Muscle of back (tissue), 11 donors: ENCODE measurements around the gene TMEM212. TPM values are rescaled to one million over a fixed set of nuclear protein-coding genes. Genes with fewer than 3 reads are reported as not detected.

Experiments used
- DNase-seq, 3 donors: peaks; one replicate each; pipeline versions ENCODE4 v3.0.0 to v3.0.0-alpha.2; 2013
- polyA plus RNA-seq, 10 donors: library from polyadenylated mRNA; unstranded; fragments of 120-200 nt; gene quantifications; one replicate each; pipeline ENCODE4 v1.2.1, GENCODE V29; 2013; ENCODE audit not compliant: insufficient read length in 10 of 10

Gene TMEM212
- polyA plus RNA-seq, 10 donors: 0.09 to 0.35 (median 0.21) TPM; not detected in 5

DNA sequence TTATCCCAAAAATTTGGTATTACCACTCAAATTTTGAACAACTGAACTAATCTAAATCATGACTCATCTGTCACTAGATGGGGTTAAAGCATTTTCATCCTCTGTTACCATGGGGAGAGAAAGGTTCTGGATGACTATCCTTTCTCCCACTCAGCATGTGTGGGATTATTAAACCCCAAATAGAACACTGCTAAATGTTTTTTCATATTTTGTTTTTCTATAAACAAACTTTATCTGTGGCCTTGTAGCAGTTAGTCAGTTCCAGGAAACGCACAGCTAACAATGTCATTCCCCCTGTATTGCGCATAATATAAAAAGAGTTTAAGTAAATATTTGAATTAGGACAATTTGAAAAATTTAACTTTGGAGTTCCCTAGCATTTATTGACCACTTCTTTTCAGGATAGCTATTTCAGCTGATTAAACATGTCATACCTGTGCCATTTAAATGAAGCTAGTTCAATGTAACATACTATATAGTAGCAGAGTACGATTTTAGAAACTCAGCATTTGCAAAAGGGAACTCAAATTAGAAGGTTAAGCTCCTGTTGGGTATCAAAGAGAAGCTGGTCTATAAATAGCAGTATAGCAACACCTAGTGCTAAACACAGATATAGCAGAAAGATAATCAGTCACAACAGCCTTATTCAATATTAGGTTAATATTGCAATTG, 9.2 kb upstream of the TMEM212 start:
- DNase-seq: peak in 1 of 3 donors; percentile 69

DNA sequence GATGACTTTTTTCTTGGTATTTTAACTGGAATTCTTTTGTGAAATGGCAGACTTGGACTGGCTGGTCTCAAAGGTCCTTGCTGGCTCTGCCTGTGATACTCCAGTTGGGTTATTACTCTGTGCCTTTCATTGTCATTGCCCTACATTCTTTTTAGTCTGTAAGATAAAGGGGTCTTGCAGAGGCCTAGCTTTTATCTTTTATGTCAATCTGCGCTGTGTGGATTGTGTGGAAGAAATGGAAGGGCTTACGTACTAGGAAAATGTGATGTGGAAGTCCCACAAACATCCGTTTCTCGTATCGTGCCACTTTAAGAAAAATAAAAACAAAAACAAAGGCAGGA, 8.7 kb upstream of the TMEM212 start:
- no peak for DNase-seq

DNA sequence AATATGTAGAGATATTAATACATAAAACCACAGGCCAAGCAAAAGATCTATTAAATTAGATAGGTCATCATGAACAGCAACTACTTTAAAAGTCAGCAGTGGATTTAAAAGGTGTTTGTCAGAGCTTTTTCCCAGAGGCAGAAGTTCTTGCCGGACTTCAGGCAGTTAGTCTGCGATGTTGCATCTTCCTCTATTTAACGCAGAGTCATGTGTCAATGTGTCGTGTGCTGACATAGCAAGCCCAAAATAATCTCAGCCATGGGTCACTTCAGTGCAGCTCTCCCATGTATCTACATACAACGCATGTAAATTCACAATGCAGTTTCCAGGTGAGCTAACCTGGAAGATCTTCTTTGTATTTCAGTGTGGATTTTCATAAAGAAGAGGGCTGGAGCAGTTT, 8.0 kb upstream of the TMEM212 start:
- peak in 1 of 3 donors; percentile 45 for DNase-seq

DNA sequence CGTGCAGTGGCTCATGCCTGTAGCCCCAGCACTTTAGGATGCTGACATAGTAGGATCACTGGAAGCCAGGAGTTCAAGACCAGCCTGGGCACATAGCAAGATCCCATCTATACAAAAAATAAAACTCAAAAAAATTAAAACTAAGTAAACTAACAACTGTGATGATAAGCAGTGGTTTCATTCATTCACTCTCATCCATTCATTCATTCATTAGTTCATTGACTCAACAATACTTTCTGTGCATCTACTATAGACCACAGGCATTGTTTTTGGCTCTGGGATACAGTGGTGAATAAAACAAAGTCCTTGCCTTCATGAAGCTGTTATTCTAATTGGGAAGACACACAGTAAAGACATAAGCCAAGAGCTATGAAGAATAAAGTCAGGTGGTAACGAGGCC, 7.5 kb upstream of the TMEM212 start:
- DNase-seq: no peak

DNA sequence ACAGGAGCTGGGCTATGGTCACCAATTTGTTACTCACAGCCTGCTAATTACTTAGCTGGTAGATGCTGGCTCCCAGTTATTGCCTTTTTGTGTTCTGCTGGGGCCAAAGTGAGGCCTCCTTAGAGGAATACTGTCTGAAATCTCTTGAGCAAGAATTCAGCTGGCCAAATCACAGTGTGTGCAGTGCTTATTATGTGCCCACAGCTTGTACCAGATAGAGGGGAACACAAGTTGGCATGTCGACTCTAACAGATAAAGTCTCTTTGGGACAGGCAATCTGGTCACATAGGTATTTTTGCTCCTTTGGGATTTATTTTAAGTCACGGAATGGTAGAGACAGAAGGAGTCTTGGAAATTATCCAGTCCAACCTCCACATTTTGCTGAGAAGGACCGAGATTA, 6.3 kb upstream of the TMEM212 start:
- no peak for DNase-seq

DNA sequence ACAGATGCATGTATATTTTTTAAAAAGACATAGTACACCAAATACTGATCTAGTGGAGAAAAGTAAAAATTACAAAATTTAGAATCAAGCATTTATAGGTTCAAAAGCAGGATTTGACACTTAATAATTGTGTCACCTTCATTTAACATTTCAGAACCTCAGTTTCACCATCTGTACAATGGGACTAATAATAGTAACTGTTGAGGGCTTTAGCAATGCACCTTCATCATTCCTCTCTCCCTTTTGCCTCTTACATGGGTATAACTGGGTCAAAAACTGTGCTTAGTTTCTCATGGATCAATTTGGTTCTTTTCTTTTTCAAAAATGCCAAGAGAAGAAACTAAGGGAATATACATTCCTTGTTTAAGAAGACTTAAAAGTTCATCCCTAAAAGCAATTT, 5.5 kb upstream of the TMEM212 start:
- no peak for DNase-seq

DNA sequence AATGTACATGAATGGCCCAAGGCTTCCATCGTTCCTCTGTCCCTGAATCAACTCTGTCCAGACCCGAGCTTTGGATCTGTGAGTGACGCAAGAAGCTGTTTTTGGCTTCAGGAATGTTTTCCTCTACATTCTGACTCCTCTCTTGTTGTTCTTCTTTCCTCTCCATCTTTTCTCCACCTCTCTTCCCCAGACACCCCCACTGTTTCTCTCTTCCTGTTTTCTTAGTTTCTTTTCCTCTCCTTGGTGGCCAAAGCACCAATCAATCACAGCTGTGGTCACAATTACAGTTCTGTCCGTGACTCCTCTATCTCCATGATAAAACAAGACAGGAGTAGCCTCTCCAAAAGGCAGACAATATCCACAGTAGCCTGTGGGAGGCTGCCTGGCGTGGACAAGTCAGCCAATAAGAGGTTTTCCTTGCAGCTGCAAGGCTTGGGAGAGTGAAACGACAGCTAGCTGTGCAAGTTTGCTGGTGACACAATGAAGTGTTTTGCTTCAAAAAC, 4.9 kb upstream of the TMEM212 start:
- peak in 2 of 3 donors; percentile 77 to 93 for DNase-seq

DNA sequence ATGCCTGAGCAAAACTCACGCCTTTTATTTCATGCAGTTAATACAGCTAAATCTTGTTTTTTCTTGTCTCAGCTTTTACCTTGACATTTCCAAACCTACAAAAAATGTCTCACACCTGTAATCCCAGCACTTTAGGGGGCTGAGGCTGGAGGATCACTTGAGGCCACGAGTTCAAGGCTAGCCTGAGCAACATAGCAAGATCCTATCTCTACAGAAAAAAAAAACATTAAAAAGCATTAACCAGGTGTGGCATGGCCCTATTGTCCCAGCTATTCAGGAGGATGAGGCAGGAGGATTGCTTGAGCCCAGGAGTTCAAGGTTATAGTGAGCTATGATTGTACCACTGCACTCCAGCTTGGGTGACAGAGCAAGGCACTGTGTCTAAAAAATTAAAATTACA, 3.9 kb upstream of the TMEM212 start:
- DNase-seq: no peak

DNA sequence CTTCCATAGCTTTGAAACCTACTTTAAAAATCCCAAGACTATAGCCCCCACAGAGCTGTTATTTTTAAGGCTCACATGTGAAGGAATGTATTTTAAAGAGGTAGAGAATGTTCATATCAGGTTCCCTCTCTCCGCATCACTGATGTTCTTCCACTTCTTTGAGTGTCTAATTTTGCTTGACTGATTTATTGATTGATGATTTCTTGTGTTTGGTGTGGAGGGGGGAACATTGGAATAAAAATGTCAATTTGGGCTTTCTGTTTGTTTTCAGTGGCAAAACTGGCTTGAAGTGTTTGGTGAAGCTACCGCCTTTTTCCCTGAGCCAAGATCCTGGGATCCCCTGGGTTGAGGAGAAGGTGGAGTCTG, 2.7 kb upstream of the TMEM212 start:
- no peak for DNase-seq

DNA sequence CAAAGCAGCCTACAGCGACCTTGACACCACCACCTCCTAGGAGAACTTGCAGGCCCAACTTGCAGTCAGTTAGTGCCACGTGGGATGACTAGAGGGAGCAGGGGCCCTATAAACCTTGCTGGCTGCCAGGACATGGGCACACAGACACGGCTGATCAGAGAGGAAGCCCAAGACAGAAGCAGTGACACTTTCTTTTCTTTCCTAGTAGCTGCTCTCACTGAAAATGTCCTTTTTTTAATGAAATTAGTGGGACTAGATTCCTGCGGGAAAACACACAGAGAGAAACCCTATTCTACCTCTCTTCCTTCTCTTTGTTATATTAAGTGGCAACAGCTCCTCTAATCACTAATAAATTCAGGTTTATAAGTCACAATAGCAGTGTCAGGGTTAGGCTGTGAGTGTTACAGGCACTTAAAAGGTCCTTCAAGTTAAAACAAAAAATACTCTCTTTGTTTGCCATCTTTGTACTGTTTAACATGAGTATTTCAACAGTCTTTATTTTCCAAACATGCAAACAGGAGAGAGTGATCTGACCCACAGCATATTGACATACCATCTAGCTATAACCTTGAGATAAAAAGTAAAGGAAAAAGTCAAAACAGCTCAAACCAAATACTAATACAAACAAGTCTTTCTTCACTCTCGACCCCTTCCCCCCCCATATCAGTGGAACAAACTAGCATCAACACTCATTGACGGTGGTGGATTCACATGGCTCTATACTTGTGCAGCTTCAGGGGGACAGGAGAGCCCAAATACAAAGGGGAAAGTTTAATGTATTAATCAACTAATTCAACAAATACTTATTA, 2.1 kb upstream of the TMEM212 start:
- no peak for DNase-seq

DNA sequence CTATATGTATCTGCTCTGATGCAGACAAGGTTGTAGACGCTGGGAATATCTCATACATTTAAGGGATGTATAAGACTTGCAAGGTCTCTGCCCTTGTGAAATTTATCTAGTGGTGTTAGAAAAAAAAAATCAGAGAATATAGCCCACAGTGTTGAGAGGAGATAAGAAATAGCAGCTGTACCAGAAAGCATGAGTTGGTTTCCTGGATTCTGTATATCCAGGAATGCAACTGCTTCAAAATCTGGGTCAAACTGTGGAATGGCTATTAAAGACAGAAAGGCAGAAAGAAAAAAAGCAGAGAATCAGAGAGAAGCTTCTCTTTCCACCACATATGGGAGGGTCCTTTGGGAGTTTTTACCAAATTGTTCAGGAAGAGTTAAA, 1.5 kb upstream of the TMEM212 start:
- no peak for DNase-seq

DNA sequence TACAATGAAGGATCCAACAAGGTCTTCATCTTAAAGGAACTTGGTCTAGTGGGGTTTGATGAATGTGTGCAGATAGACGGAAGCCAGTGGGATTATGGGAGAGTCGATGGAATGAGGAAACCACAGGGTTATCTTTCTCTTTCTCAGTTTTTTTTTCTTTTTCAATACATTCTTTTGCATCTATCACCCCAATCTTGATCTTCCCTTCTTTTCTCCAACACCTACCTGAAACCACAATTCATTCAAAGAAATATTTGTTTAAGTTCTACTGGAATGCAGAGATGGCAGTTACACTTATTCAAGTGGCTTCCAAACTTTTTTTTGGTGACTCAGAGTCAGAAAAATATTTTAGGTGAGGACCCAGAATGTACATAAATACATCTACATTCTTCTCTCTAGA, 1.7 kb downstream of the TMEM212 start:
- DNase-seq: no peak

DNA sequence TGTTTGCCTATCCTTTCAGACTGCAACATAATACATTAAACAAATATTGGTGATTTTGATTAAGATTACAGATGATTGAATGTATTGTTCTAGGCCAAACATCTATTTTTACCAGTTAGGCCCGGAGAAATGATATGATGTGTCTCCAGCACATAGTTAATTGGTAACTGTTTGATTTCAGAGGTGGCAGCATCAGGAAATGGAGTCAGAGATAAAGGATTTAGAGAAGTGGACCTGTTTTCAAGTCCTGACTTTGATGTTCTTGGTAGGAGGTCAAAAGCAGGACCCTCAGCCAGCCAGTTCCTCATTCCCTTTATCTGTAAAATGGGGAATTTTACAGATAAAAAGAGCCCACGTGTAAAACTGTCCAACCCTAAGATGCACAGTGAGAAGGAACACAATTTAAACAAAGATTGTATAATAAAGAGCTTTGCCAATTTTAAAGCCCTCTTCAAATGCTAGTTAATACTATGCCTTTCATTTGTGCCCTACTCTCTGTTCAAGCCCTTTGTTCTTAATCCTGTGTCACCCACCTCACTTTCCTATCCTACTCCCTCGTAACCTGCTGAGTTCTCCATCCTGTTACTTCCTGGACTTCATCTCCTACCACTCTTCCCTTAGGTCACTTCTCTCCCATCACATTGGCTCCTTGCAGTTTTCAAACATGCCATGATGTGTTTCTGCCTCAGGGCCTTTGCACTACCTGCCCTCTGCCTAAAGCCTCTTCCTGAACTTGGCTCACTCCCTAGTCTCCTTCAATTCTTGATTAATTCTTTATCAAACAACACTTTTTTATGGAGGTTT, 2.5 kb downstream of the TMEM212 start:
- DNase-seq: no peak

DNA sequence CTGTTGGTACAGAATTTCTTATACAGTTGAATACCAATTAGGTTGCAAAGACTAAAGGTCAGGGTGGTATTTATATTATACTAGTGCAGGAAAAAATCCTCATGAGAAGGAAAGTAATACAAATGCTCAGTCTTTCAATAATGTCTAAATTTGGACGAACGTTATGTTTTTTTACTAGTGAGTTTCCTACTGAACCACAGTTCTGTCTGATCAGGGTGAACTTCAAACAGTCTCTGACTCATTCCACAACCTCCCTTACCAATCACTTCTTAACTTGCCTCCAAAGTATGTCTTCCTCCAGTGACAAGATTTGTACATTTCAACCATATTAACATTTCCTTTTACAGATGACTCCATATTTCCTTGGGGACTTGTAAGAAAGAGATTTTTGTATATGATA, 3.4 kb downstream of the TMEM212 start:
- no peak for DNase-seq

DNA sequence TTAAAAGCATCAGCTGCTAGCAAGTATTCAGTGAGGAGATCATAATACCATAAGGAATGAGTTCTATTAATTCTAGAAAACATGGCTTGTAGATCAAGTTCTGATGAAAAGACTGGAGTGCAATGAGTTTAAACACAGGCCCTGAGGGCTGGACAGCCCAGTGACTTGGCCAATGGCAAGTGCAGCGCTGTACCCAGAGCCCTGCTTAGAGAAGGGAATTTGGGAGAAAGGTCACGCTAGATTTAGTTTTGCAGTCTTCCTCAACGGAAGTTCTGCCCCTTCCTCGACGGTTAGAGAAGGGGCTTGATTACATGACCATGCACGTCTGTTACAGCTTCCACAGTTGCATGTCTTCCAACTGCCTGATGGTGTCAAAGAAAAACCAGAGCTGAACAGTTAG, 4.0 kb downstream of the TMEM212 start:
- no peak for DNase-seq

DNA sequence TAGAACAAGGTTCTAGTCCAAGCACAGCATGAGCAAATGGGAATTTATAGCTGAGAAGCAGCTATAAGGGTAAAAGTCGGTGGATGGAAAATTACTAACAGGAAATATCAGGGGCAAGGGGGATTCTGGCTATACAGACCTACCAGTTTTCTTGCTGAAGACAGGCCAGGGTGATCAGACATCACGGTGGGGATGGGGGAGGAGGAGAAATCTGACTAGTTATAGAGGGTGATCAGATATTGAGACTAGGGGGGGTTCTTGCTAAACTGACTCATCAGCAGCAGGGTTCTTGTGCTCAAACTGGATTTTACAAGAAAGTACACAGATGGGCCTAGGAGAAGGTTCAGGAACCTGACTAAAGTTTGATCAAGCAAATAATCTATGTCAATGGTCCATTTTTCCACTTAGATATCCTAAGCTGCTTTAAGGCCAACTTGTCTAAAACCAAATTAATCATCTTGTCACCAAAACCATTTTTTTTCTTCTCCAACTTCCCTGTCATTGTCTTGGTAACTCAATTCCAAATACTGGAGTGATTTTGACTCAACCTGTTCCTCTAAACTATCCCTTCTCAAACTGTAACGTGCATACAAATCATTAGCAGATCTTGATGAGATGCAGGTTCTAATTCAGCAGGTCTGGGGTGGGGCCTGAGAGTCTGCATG, 4.6 kb downstream of the TMEM212 start:
- DNase-seq: no peak

DNA sequence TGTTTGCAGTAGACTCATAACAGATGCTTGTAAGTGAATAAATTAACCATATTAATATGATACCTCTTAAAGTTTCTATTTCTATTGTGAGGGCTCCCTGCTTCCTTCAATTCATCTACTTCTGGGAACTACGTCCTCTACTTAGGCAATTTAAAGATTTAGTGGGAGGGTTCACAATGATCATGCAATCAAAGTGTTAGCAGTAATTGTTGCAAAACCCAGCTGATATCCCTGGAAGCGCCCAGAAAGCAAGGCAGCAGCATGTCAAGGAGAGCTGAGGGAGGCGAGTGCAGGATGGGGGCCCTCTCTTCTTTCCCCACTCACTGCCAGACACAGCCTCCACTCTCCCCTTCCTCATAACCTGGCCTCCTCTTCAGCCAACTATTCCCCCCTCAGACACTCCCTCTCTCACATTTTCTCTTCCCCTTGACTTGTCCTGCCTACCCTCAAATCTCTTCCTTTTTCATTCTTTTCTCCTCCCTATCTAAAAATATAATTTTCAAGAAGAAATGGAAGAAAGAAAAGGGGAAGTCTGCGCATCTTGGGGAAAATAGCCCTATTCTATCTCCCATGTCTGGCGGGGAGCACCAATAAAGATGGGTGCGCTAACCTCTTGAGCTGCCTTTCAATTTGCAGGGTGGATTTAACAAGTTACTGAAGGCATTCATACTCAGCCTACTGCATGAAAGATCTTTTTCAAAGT, 6.6 kb downstream of the TMEM212 start:
- DNase-seq: no peak

DNA sequence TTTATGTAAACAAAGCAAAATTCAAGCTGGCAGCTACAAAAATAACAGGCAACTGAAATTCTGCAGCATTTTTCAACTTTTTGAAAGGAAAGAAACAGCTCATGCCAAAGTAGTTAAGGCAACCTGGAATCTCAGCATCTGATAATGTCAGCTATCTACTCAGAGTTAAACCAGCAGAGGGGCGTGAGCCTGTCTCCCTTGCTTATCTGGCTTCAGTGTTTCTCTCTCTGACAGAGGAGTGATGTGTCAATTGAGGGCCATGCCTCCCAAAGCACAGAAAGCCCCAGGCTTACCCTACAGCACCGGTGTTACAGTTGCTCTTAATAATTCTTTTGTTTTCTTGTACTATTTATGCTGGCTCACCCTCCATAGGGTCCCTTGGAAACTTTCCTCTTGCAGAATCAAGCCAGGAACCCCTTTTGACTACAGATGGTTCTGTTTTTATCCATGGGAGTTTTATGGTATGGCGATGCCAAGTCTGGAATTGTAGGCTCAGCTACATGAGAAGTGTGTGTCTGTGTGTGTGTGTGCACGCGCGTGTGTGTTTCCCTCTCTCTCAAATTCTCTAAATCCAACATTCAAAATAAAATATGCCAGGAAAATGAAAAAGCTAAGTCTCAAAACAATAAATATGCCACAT, 7.3 kb downstream of the TMEM212 start:
- DNase-seq: peak in 1 of 3 donors; percentile 52

DNA sequence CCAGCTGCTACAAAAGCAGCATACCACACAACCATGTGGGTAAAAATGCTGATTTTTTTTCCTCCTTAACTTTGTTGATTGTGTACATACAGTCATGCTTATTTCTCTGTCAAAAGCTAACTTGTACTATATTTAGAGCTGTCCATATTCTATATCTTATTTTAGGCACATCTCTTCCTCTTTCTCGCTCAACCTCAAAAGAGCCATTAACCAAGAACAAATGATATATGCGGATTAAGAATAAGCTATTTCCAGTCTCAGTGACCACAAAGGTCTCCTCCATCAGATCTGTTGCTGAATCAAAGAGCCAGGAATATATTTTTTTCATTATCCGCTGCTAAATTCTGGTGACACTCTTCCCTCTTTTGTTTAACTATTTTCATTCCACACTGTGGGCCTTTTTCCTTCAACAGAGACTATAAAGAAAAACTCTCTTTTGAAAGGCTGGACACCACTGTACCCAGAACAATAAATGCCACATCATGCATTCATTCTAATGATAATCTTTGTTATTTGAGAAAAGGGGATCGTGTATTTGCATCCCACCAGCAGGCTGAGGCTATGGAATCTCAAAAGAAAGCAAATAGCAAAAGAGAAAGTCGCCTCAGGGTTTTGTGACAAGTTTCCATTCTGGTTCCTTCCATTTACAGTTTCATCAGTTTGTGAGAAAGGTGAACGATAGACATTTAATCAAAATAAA, 8.0 kb downstream of the TMEM212 start:
- no peak for DNase-seq

DNA sequence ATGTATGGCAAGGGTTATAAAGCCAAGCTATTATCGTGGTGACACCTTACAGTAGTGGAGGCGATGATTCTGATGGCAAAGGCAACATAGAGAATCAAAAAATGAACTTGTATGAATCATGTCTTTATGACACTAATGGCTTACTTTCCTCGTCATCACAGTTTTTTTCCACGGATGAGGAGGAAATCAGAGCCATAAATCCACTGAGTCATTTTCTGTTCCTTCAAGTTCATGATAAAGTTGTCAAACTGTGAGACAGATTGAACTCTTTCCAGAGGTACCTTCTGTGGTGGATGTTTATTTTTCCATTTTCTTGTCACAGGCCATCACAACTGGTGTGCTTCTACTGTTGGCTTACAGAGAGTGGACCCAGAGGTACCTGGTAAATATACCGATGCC, 8.5 kb downstream of the TMEM212 start:
- DNase-seq: no peak
